ENCODE measurements around the gene CDC73. TPM values are rescaled to one million over a fixed set of nuclear protein-coding genes. Genes with fewer than 3 reads are reported as not detected.
"Not testable (repeated sequence)": the region's sequence is repeated elsewhere in the genome, so short reads cannot be mapped to it uniquely, and the experiment has no call there.

The CDC73 gene
- total RNA-seq, 4 donors from 2014 or later: 45.4 to 66.9 (median 46.0) TPM

GRCh38 chr1:193185211-193185610 is 63.4 kb downstream of the CDC73 start:
- no peaks in the 10 kb centered on the region for H3K9me3 ChIP-seq
- 64% methylated on average over 2 of the region's 2 CpGs for WGBS
- H3K27ac ChIP-seq (replicated peaks in 1 of 4): peak overlapping the region in 1 of 4 donors; percentile 46
- H3K4me1 ChIP-seq: peaks cover 28 to 91% (median 90%) of the 10 kb centered on the region in 4 donors
- H3K4me3 ChIP-seq: peak overlapping the region in 3 of 4 donors; percentile 43 to 54 (median 48)
- intact Hi-C loops (cut with DNase I): loop anchor here (10.0 kb wide), 1 partner anchor 220 kb away; no protein-coding TSS in a partner anchor
- H3K36me3 ChIP-seq: no peaks in the 10 kb centered on the region
- no peak for TF ChIP-seq POLR2A (IDR thresholded peaks at IDR 0.05; ENCODE audit: low read depth)
- no peak for TF ChIP-seq POLR2AphosphoS5 (IDR thresholded peaks at IDR 0.05)
- no peak for TF ChIP-seq EP300 (IDR thresholded peaks at IDR 0.05)
- H3K27me3 ChIP-seq: no peaks in the 10 kb centered on the region
- no peak for DNase-seq (ENCODE audit: extremely low spot score)

GRCh38 chr1:193185901-193186731 is 64.3 kb downstream of the CDC73 start, which contains the start of gene B3GALT2:
Gene B3GALT2, minus strand, starts transcription at chr1:193186613. Its CDS starts 5,051 bp downstream, at chr1:193181562.
- peak in 1 of 2 donors; percentile 37 for TF ChIP-seq POLR2AphosphoS5 (IDR thresholded peaks at IDR 0.05)
- TF ChIP-seq CTCF (IDR thresholded peaks at IDR 0.05): no peak
- Histone ChIP-seq H3K27ac (replicated peaks in 1 of 4) (peak within 1 kb of the TSS; percentile 38 to 55 (median 42)), H3K9me3 (no peaks in the 10 kb centered on the region), H3K27me3 (no peaks in the 10 kb centered on the region), H3K4me1 (peaks cover 28 to 93% (median 90%) of the 10 kb centered on the region in 4 donors), H3K36me3 (no peaks in the 10 kb centered on the region), H3K4me3 (peak within 1 kb of the TSS; percentile 34 to 54 (median 46))
- WGBS: 30% methylated on average over 13 of the region's 13 CpGs
- intact Hi-C loops (cut with DNase I): loop anchor here (10.0 kb wide), 1 partner anchor 219 kb away; no protein-coding TSS in a partner anchor
- no peak for DNase-seq (ENCODE audit: extremely low spot score)

GRCh38 chr1:193187114-193187513 is 65.3 kb downstream of the CDC73 start:
- WGBS: 69% methylated on average over 1 of the region's 1 CpG
- TF ChIP-seq POLR2A (IDR thresholded peaks at IDR 0.05; ENCODE audit: low read depth) (no peak), EP300 (IDR thresholded peaks at IDR 0.05) (no peak), CTCF (IDR thresholded peaks at IDR 0.05) (no peak), POLR2AphosphoS5 (IDR thresholded peaks at IDR 0.05) (no peak)
- Histone ChIP-seq H3K4me3 (no peak overlapping the region), H3K27me3 (no peaks in the 10 kb centered on the region), H3K4me1 (peaks cover 27 to 84% (median 83%) of the 10 kb centered on the region in 4 donors), H3K9me3 (no peaks in the 10 kb centered on the region), H3K36me3 (peaks cover 0 to under 1% (median 0%) of the 10 kb centered on the region in 4 donors), H3K27ac (replicated peaks in 1 of 4) (peak overlapping the region in 1 of 4 donors; percentile 12)
- intact Hi-C loops (cut with DNase I): loop anchor here (10.0 kb wide), 1 partner anchor 218 kb away; no protein-coding TSS in a partner anchor
- no peak for DNase-seq (ENCODE audit: extremely low spot score)

GRCh38 chr1:193188915-193189314 is 67.1 kb downstream of the CDC73 start:
- H3K4me3 ChIP-seq; H3K9me3 ChIP-seq; H3K27me3 ChIP-seq; DNase-seq (ENCODE audit: extremely low spot score); H3K36me3 ChIP-seq; H3K27ac ChIP-seq (replicated peaks in 1 of 4): not testable (repeated sequence)
- 97% methylated on average over 7 of the region's 7 CpGs for WGBS
- intact Hi-C loops (cut with DNase I): loop anchor here (10.0 kb wide), 1 partner anchor 216 kb away; no protein-coding TSS in a partner anchor
- peaks cover 22 to 68% (median 67%) of the 10 kb centered on the region in 4 donors for H3K4me1 ChIP-seq

DNA sequence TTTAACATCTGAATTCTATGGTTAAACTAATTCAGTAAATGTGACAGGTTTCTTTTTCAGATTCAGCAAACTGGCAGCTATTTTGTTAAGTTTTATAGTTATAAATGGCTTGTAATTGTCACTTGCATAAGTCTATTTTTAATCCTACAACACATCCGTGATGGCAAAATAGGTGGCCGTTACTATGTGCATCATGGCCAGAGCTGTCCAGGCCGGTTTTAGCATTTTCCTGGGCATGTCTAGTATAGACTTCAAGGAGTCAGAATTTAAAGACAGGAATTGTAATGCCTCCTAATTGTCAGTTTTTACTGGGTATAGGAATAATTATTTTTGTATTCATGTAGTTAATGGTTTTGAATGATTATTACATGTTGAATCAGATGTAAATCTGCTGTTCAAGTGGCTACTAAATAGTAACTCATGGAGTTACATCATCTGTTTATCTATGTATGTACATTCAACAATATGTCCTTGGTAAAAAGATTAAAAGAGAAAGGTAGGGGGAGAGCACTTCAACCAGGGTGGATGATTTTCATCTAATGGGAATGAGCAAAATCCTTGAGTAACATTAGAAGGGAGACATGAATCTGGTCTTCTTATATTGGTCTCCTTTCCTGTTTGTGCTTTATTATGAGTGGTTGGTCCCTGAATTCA is 67.7 kb downstream of the CDC73 start:
- Histone ChIP-seq H3K4me3 (no peak overlapping the region), H3K4me1 (peaks cover 22 to 67% (median 62%) of the 10 kb centered on the region in 4 donors), H3K27me3 (no peaks in the 10 kb centered on the region), H3K27ac (replicated peaks in 1 of 4) (no peak overlapping the region), H3K9me3 (no peaks in the 10 kb centered on the region), H3K36me3 (peaks cover 0 to 8% (median 0%) of the 10 kb centered on the region in 4 donors)
- intact Hi-C loops (cut with DNase I): loop anchor here (10.0 kb wide), 1 partner anchor 215 kb away; no protein-coding TSS in a partner anchor
- no peak for DNase-seq (ENCODE audit: extremely low spot score)
- TF ChIP-seq EP300 (IDR thresholded peaks at IDR 0.05) (no peak), CTCF (IDR thresholded peaks at IDR 0.05) (no peak), POLR2AphosphoS5 (IDR thresholded peaks at IDR 0.05) (no peak), POLR2A (IDR thresholded peaks at IDR 0.05; ENCODE audit: low read depth) (no peak)
- WGBS: 82% methylated on average over 3 of the region's 3 CpGs
